ENCODE results near the gene SLCO3A1. TPM values are rescaled to one million over a fixed set of nuclear protein-coding genes. Genes with fewer than 3 reads are reported as not detected.

SLCO3A1 gene
- total RNA-seq, 2 donors from 2014 or later, result 21.4 to 27.3 TPM

DNA sequence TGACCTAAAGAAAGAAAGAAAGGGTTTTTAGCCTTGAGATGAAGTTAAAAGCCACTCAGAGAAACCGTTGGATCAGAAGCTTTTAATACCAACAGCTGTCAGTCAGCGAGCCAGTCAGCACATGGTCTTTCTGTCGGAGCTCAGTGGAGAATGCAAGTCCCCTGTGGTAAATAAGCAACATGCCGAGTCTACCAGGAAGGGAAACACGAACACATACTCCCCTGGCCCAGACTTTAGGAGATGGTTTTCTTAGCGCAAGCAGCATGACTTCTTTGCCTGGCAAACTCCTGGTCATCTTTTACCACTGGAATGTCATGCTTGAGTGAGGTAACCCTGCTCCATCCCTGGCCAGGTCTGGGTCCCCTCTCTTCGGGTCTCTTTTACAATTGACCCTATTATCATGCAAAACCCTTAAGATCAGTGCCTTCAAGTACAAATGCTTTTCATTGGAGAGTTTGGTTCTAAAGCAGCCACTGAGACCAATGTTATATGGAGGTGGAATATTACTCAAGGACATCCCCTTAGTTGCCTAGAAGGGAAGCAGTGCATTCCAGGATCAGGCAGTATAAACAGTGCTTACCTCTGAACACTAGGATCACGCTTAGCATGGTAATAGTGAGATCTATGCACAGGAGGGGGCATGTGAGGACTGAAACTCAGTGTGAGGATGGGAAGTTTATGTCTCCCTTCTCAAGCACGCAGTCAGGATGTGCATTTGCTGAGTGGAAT lies 28.2 kb downstream of the SLCO3A1 start:
- Histone ChIP-seq H3K27me3 (no peaks in the 10 kb centered on the region), H3K27ac (peak overlapping the region in 1 of 2 donors; percentile 75), H3K9me3 (no peaks in the 10 kb centered on the region), H3K4me3 (no peak overlapping the region), H3K4me1 (peaks cover 0 to 51% of the 10 kb centered on the region in 2 donors), H3K36me3 (no peaks in the 10 kb centered on the region)
- no peak for TF ChIP-seq CTCF (IDR thresholded peaks at IDR 0.05)
- DNase-seq (ENCODE audit: low spot score), result no peak

DNA sequence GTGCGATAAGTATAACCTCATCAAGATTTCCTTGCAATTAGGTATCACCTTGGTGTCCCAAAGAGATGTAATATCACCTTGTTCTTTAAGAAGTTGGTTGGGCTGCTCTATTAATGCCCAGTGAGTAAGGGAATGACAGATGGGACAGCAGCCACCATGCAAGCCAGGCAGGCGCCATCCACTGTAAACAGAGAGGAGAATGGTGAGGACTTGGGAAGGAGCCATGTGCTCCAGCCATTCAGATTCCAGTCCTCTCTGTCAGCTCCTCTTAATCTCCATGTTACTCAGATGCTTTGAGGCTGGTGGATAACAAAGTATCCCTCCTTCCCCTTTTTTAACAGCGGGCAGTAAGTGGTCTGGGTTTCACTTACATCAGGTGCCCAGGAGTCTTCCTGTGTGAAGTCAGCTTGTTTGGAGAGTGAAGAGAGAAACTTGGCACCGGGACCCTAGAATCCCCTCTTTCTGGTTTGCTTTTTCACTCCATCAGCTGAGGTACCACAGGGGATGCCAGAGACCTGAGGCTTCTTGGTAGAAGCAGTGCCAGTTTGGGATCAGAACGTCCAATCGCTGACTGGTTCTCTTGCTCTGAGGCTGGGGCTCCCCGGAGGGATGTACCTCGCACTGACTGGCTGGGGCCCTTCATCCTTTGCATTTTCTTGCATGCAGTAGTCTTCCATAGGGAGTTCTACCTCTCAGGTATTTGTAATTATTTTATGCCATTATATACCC lies 29.5 kb downstream of the SLCO3A1 start:
- peak overlapping the region; percentile 19 to 75 for H3K27ac ChIP-seq
- no peak overlapping the region for H3K4me3 ChIP-seq
- no peaks in the 10 kb centered on the region for H3K9me3 ChIP-seq
- no peak for DNase-seq (ENCODE audit: low spot score)
- no peaks in the 10 kb centered on the region for H3K27me3 ChIP-seq
- no peak for TF ChIP-seq CTCF (IDR thresholded peaks at IDR 0.05)
- H3K4me1 ChIP-seq, result peaks cover 0 to 60% of the 10 kb centered on the region in 2 donors
- H3K36me3 ChIP-seq, result no peaks in the 10 kb centered on the region

GRCh38 chr15:91884606-91885005 lies 31.1 kb downstream of the SLCO3A1 start:
- Histone ChIP-seq H3K9me3 (no peaks in the 10 kb centered on the region), H3K4me1 (peaks cover 0 to 60% of the 10 kb centered on the region in 2 donors), H3K4me3 (no peak overlapping the region), H3K36me3 (no peaks in the 10 kb centered on the region), H3K27ac (peak overlapping the region in 1 of 2 donors; percentile 5), H3K27me3 (no peaks in the 10 kb centered on the region)
- no peak for TF ChIP-seq CTCF (IDR thresholded peaks at IDR 0.05)
- DNase-seq (ENCODE audit: low spot score), result no peak

DNA sequence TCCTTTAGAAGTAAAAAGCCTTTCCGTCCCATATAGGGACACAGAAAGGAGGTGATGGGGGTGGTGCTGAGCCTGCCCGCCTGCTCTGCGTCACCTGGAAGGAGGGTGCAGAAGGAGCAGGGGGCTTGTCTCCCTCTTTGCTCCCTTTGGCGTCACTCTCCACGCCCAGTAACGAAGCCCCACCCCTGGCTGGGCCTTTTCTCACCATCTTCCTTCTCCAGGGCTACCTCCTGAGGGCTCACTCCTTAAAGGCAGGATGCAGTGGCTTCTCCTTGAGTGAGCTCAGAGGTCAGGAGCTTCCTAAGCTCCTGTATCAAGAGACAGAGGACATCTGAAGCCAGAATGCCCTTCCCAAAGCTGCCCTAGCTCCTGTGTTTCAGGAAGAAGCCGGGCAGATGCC lies 31.5 kb downstream of the SLCO3A1 start:
- no peak for DNase-seq (ENCODE audit: low spot score)
- no peak overlapping the region for H3K4me3 ChIP-seq
- H3K27me3 ChIP-seq, result no peaks in the 10 kb centered on the region
- no peaks in the 10 kb centered on the region for H3K9me3 ChIP-seq
- H3K36me3 ChIP-seq, result no peaks in the 10 kb centered on the region
- peak overlapping the region in 1 of 2 donors; percentile 5 for H3K27ac ChIP-seq
- TF ChIP-seq CTCF (IDR thresholded peaks at IDR 0.05), result no peak
- peaks cover 0 to 61% of the 10 kb centered on the region in 2 donors for H3K4me1 ChIP-seq

GRCh38 chr15:91885714-91886270 lies 32.3 kb downstream of the SLCO3A1 start:
- DNase-seq (ENCODE audit: low spot score), result no peak

More at GRCh38 chr15:91885714-91886270, 32.3 kb downstream of the SLCO3A1 start:
- Histone ChIP-seq H3K4me1 (peaks cover 0 to 69% of the 10 kb centered on the region in 2 donors), H3K36me3 (no peaks in the 10 kb centered on the region), H3K27ac (no peak overlapping the region), H3K27me3 (no peaks in the 10 kb centered on the region), H3K9me3 (no peaks in the 10 kb centered on the region), H3K4me3 (no peak overlapping the region)
- peak in 1 of 2 donors; percentile 36 for TF ChIP-seq CTCF (IDR thresholded peaks at IDR 0.05)
